Measurements from ENCODE around the gene SINHCAF.

The SINHCAF gene

GRCh38 chr12:31301311-31301710 lies 24.6 kb downstream of the SINHCAF start:
- H3K27me3 ChIP-seq (replicated peaks; ENCODE audit: insufficient read depth, low read length): no peaks in the 10 kb centered on the region
- no peak for DNase-seq
- H3K9me2 ChIP-seq (replicated peaks; ENCODE audit: insufficient read depth, low read length): no peaks in the 10 kb centered on the region
- no peak overlapping the region for H3K4me3 ChIP-seq (ENCODE audit: low read length)
- no peak overlapping the region for H3K4me2 ChIP-seq (ENCODE audit: low read depth, low read length)
- TF ChIP-seq EZH2 (optimal IDR thresholded peaks at IDR 0.05; ENCODE audit: low read depth, low read length) (no peak), CTCF (IDR thresholded peaks at IDR 0.05; ENCODE audit: low read length) (no peak), EZH2phosphoT487 (IDR thresholded peaks at IDR 0.05; ENCODE audit: low read length) (no peak)
- peaks cover 10% of the 10 kb centered on the region for H3K36me3 ChIP-seq (replicated peaks; ENCODE audit: insufficient read depth, low read length)
- H3K27ac ChIP-seq (ENCODE audit: low read length): no peak overlapping the region
- H3K9ac ChIP-seq (ENCODE audit: low read length): no peak overlapping the region
- H4K20me1 ChIP-seq (ENCODE audit: insufficient read depth, low read length): no peaks in the 10 kb centered on the region
- no peak overlapping the region for H2AFZ ChIP-seq (ENCODE audit: low read length)
- H3F3A ChIP-seq (ENCODE audit: insufficient read depth, low read length): peaks cover 17% of the 10 kb centered on the region
- no peaks in the 10 kb centered on the region for H3K9me3 ChIP-seq (replicated peaks; ENCODE audit: insufficient read depth, low read length)
- peaks cover 97% of the 10 kb centered on the region for H3K79me2 ChIP-seq (ENCODE audit: low read length)
- H3K4me1 ChIP-seq (ENCODE audit: low read length): peaks cover 19% of the 10 kb centered on the region

GRCh38 chr12:31300783-31301182 lies 25.2 kb downstream of the SINHCAF start:
- no peak overlapping the region for H3K4me2 ChIP-seq (ENCODE audit: low read depth, low read length)
- H2AFZ ChIP-seq (ENCODE audit: low read length): no peak overlapping the region
- H3K79me2 ChIP-seq (ENCODE audit: low read length): peaks cover 96% of the 10 kb centered on the region
- H3K9me3 ChIP-seq (replicated peaks; ENCODE audit: insufficient read depth, low read length): no peaks in the 10 kb centered on the region
- TF ChIP-seq EZH2phosphoT487 (IDR thresholded peaks at IDR 0.05; ENCODE audit: low read length): no peak
- TF ChIP-seq EZH2 (optimal IDR thresholded peaks at IDR 0.05; ENCODE audit: low read depth, low read length): no peak
- TF ChIP-seq CTCF (IDR thresholded peaks at IDR 0.05; ENCODE audit: low read length): no peak
- no peak overlapping the region for H3K27ac ChIP-seq (ENCODE audit: low read length)
- peaks cover 10% of the 10 kb centered on the region for H3K36me3 ChIP-seq (replicated peaks; ENCODE audit: insufficient read depth, low read length)
- no peaks in the 10 kb centered on the region for H4K20me1 ChIP-seq (ENCODE audit: insufficient read depth, low read length)
- peaks cover 17% of the 10 kb centered on the region for H3F3A ChIP-seq (ENCODE audit: insufficient read depth, low read length)
- no peak for DNase-seq
- no peak overlapping the region for H3K4me3 ChIP-seq (ENCODE audit: low read length)
- H3K4me1 ChIP-seq (ENCODE audit: low read length): peaks cover 19% of the 10 kb centered on the region
- H3K9me2 ChIP-seq (replicated peaks; ENCODE audit: insufficient read depth, low read length): no peaks in the 10 kb centered on the region
- no peak overlapping the region for H3K9ac ChIP-seq (ENCODE audit: low read length)
- no peaks in the 10 kb centered on the region for H3K27me3 ChIP-seq (replicated peaks; ENCODE audit: insufficient read depth, low read length)

GRCh38 chr12:31300341-31300740 lies 25.6 kb downstream of the SINHCAF start:
- H3K4me1 ChIP-seq (ENCODE audit: low read length): peaks cover 19% of the 10 kb centered on the region
- H3K27me3 ChIP-seq (replicated peaks; ENCODE audit: insufficient read depth, low read length): no peaks in the 10 kb centered on the region
- H3K9ac ChIP-seq (ENCODE audit: low read length): no peak overlapping the region
- H3K9me2 ChIP-seq (replicated peaks; ENCODE audit: insufficient read depth, low read length): no peaks in the 10 kb centered on the region
- no peak for DNase-seq
- H3K36me3 ChIP-seq (replicated peaks; ENCODE audit: insufficient read depth, low read length): peaks cover 10% of the 10 kb centered on the region
- H3K27ac ChIP-seq (ENCODE audit: low read length): no peak overlapping the region
- peaks cover 17% of the 10 kb centered on the region for H3F3A ChIP-seq (ENCODE audit: insufficient read depth, low read length)
- H2AFZ ChIP-seq (ENCODE audit: low read length): no peak overlapping the region
- no peak overlapping the region for H3K4me3 ChIP-seq (ENCODE audit: low read length)
- no peak overlapping the region for H3K4me2 ChIP-seq (ENCODE audit: low read depth, low read length)
- no peak for TF ChIP-seq EZH2 (optimal IDR thresholded peaks at IDR 0.05; ENCODE audit: low read depth, low read length)
- TF ChIP-seq EZH2phosphoT487 (IDR thresholded peaks at IDR 0.05; ENCODE audit: low read length): no peak
- no peak for TF ChIP-seq CTCF (IDR thresholded peaks at IDR 0.05; ENCODE audit: low read length)
- H3K9me3 ChIP-seq (replicated peaks; ENCODE audit: insufficient read depth, low read length): no peaks in the 10 kb centered on the region
- H4K20me1 ChIP-seq (ENCODE audit: insufficient read depth, low read length): no peaks in the 10 kb centered on the region
- H3K79me2 ChIP-seq (ENCODE audit: low read length): peaks cover 93% of the 10 kb centered on the region
